ENCODE results near the gene OR2T3.
A peak's percentile ranks its signal among the peaks of the same experiment; 100 is the strongest.
"Not testable (repeated sequence)": the region's sequence is repeated elsewhere in the genome, so short reads cannot be mapped to it uniquely, and the experiment has no call there.

OR2T3 gene

GRCh38 chr1:248473051-248473450 lies at the start of gene OR2T3:
Gene OR2T3 (plus strand): TSS chr1:248473351. CDS start chr1:248473351, 0 bp downstream.
- H3K27me3 Mint-ChIP-seq, H3K36me3 Mint-ChIP-seq, ATAC-seq, H3K4me1 Mint-ChIP-seq, H3K4me3 Mint-ChIP-seq, H3K9me3 Mint-ChIP-seq, H3K27ac Mint-ChIP-seq: not testable (repeated sequence)

GRCh38 chr1:248427526-248428191 lies 45.5 kb upstream of the OR2T3 start:
- Mint-ChIP-seq H3K4me1 (peaks cover 30% of the 10 kb centered on the region), H3K27ac (peak overlapping the region; percentile 72)
- H3K27me3 Mint-ChIP-seq, H3K4me3 Mint-ChIP-seq, H3K9me3 Mint-ChIP-seq, H3K36me3 Mint-ChIP-seq: not testable (repeated sequence)
- peak; percentile 42 for ATAC-seq

GRCh38 chr1:248428192-248428533 lies 45.0 kb upstream of the OR2T3 start:
- not testable (repeated sequence) for H3K27me3 Mint-ChIP-seq, H3K9me3 Mint-ChIP-seq, H3K36me3 Mint-ChIP-seq
- peak; percentile 92 for ATAC-seq
- Mint-ChIP-seq H3K4me3 (peak overlapping the region; percentile 31), H3K27ac (peak overlapping the region; percentile 72), H3K4me1 (peaks cover 32% of the 10 kb centered on the region)

GRCh38 chr1:248431683-248432082 lies 41.5 kb upstream of the OR2T3 start:
- Mint-ChIP-seq H3K27ac (peak overlapping the region; percentile 87), H3K4me3 (peak overlapping the region; percentile 51), H3K4me1 (peaks cover 47% of the 10 kb centered on the region)
- not testable (repeated sequence) for H3K36me3 Mint-ChIP-seq, H3K27me3 Mint-ChIP-seq, H3K9me3 Mint-ChIP-seq, ATAC-seq

GRCh38 chr1:248432201-248432600 lies 41.0 kb upstream of the OR2T3 start:
- Mint-ChIP-seq H3K4me3 (peak overlapping the region; percentile 51), H3K4me1 (peaks cover 47% of the 10 kb centered on the region), H3K27ac (peak overlapping the region; percentile 87)
- not testable (repeated sequence) for H3K9me3 Mint-ChIP-seq, H3K27me3 Mint-ChIP-seq, H3K36me3 Mint-ChIP-seq
- ATAC-seq = peak; percentile 72

- H3K27me3 Mint-ChIP-seq, H3K4me3 Mint-ChIP-seq, ATAC-seq: not testable (repeated sequence)
Measured at GRCh38 chr1:248433811-248434415, 39.2 kb upstream of the OR2T3 start.

GRCh38 chr1:248434913-248435312 lies 38.2 kb upstream of the OR2T3 start:
- not testable (repeated sequence) for H3K4me3 Mint-ChIP-seq, H3K36me3 Mint-ChIP-seq, H3K27ac Mint-ChIP-seq, H3K27me3 Mint-ChIP-seq, H3K9me3 Mint-ChIP-seq
- ATAC-seq = peak; percentile 73
- H3K4me1 Mint-ChIP-seq = peaks cover 28% of the 10 kb centered on the region

More at GRCh38 chr1:248433811-248434415, 39.2 kb upstream of the OR2T3 start:
- H3K27ac Mint-ChIP-seq, H3K36me3 Mint-ChIP-seq, H3K9me3 Mint-ChIP-seq: not testable (repeated sequence)
- H3K4me1 Mint-ChIP-seq = peaks cover 34% of the 10 kb centered on the region

GRCh38 chr1:248436303-248436702 lies 36.8 kb upstream of the OR2T3 start:
- not testable (repeated sequence) for H3K36me3 Mint-ChIP-seq, H3K4me3 Mint-ChIP-seq, H3K27ac Mint-ChIP-seq, H3K9me3 Mint-ChIP-seq, ATAC-seq, H3K27me3 Mint-ChIP-seq
- H3K4me1 Mint-ChIP-seq = peaks cover 28% of the 10 kb centered on the region

GRCh38 chr1:248438668-248439067 lies 34.5 kb upstream of the OR2T3 start:
- not testable (repeated sequence) for ATAC-seq, H3K4me3 Mint-ChIP-seq, H3K9me3 Mint-ChIP-seq, H3K27ac Mint-ChIP-seq, H3K27me3 Mint-ChIP-seq, H3K36me3 Mint-ChIP-seq
- peaks cover 15% of the 10 kb centered on the region for H3K4me1 Mint-ChIP-seq

- H3K4me3 Mint-ChIP-seq, H3K36me3 Mint-ChIP-seq, H3K27me3 Mint-ChIP-seq, H3K9me3 Mint-ChIP-seq, H3K27ac Mint-ChIP-seq: not testable (repeated sequence)
- H3K4me1 Mint-ChIP-seq = peaks cover 15% of the 10 kb centered on the region
- peak; percentile 22 for ATAC-seq
Measured at GRCh38 chr1:248439283-248439682, 33.9 kb upstream of the OR2T3 start.

GRCh38 chr1:248442500-248443277 lies 30.5 kb upstream of the OR2T3 start:
- H3K4me1 Mint-ChIP-seq = peaks cover 27% of the 10 kb centered on the region
- H3K27ac Mint-ChIP-seq, ATAC-seq, H3K9me3 Mint-ChIP-seq, H3K27me3 Mint-ChIP-seq, H3K36me3 Mint-ChIP-seq, H3K4me3 Mint-ChIP-seq: not testable (repeated sequence)

- not testable (repeated sequence) for H3K36me3 Mint-ChIP-seq, H3K27me3 Mint-ChIP-seq, ATAC-seq, H3K9me3 Mint-ChIP-seq, H3K4me3 Mint-ChIP-seq
- peak overlapping the region; percentile 62 for H3K27ac Mint-ChIP-seq
- peaks cover 28% of the 10 kb centered on the region for H3K4me1 Mint-ChIP-seq
Measured at GRCh38 chr1:248444603-248445002, 28.5 kb upstream of the OR2T3 start.

- H3K27me3 Mint-ChIP-seq, H3K9me3 Mint-ChIP-seq, ATAC-seq, H3K36me3 Mint-ChIP-seq, H3K4me3 Mint-ChIP-seq: not testable (repeated sequence)
- H3K27ac Mint-ChIP-seq = peak within 1 kb of the TSS; percentile 73
- peaks cover 36% of the 10 kb centered on the region for H3K4me1 Mint-ChIP-seq
Measured at GRCh38 chr1:248445399-248445798, 27.8 kb upstream of the OR2T3 start, which contains the start of gene OR2T2. Gene OR2T2 (plus strand): TSS chr1:248445637. CDS start chr1:248452798, 7,161 bp downstream.

- H3K9me3 Mint-ChIP-seq, H3K27me3 Mint-ChIP-seq, H3K36me3 Mint-ChIP-seq, H3K4me3 Mint-ChIP-seq, H3K27ac Mint-ChIP-seq: not testable (repeated sequence)
- H3K4me1 Mint-ChIP-seq = peaks cover 43% of the 10 kb centered on the region
- peak; percentile 88 for ATAC-seq
Measured at GRCh38 chr1:248448409-248449074, 24.6 kb upstream of the OR2T3 start.

- ATAC-seq, H3K9me3 Mint-ChIP-seq, H3K27me3 Mint-ChIP-seq, H3K36me3 Mint-ChIP-seq: not testable (repeated sequence)
- H3K27ac Mint-ChIP-seq = peak overlapping the region; percentile 79
- peaks cover 37% of the 10 kb centered on the region for H3K4me1 Mint-ChIP-seq
- H3K4me3 Mint-ChIP-seq = peak overlapping the region; percentile 56
Measured at GRCh38 chr1:248449821-248450465, 23.2 kb upstream of the OR2T3 start.

Measured in stimulated activated memory B cell treated with anti-CD40 and anti-IgM and Interleukin-4, amounts not matched to agents 10 μg/mL and 1 μg/mL and 100 μg/mL, for 72 hours (primary cell).